SK-N-SH treated with all-trans-retinoic acid at 6 μM for 48 hours (cell line): Measurements from ENCODE around the gene DIAPH3.

Source experiments
- GLIS3 ChIP-seq: fragments of 250-450 bp; sonication (Bioruptor Pico); IDR thresholded peaks from 2 replicates; pipeline ENCODE4 v1.5.0; 2020; ENCODE audit warnings: mild to moderate bottlenecking, moderate library complexity
- SNAI2 ChIP-seq: fragments of 250-450 bp; sonication (Bioruptor Pico); IDR thresholded peaks from 2 replicates; pipeline ENCODE4 v1.5.0; 2020; ENCODE audit warnings: mild to moderate bottlenecking, moderate library complexity
- TOX ChIP-seq: fragments of 250-450 bp; sonication (Bioruptor Pico); IDR thresholded peaks from 2 replicates; pipeline ENCODE4 v1.8.0; 2021; ENCODE audit warnings: mild to moderate bottlenecking, moderate library complexity, borderline replicate concordance
- ZFP30 ChIP-seq: fragments of 450-650 bp; formaldehyde crosslinking; IDR thresholded peaks from 2 replicates; pipeline ENCODE4 v1.5.0; 2022; ENCODE audit warnings: mild to moderate bottlenecking, moderate library complexity
- ZNF565 ChIP-seq: fragments of 450-650 bp; formaldehyde crosslinking; conservative IDR thresholded peaks from 2 replicates; pipeline ENCODE4 v1.5.0; 2020; ENCODE audit warnings: low read depth, mild to moderate bottlenecking, moderate library complexity
- ZNF70 ChIP-seq: fragments of 450-650 bp; formaldehyde crosslinking; IDR thresholded peaks from 2 replicates; pipeline ENCODE4 v1.5.0; 2020; ENCODE audit warnings: mild to moderate bottlenecking, moderate library complexity
- ZNF8 ChIP-seq: fragments of 450-650 bp; formaldehyde crosslinking; IDR thresholded peaks from 2 replicates; pipeline ENCODE4 v1.5.0; 2020; ENCODE audit warnings: mild to moderate bottlenecking, moderate library complexity
- TF ChIP-seq, protein P1 (sequence below): fragments of 250-450 bp; sonication (Bioruptor Pico); IDR thresholded peaks from 2 replicates; pipeline ENCODE4 v1.8.0; 2020; ENCODE audit warnings: mild to moderate bottlenecking, moderate library complexity, borderline replicate concordance
- TF ChIP-seq, protein P2 (sequence below): fragments of 250-450 bp; sonication (Bioruptor Pico); IDR thresholded peaks from 2 replicates; pipeline ENCODE4 v1.5.1; 2021; ENCODE audit warnings: mild to moderate bottlenecking, moderate library complexity

- TF ChIP-seq ZNF70 (no peak), ZNF8 (CRISPR knock-in tag) (no peak), GLIS3 (no peak), SNAI2 (CRISPR knock-in tag) (no peak), TOX (CRISPR knock-in tag) (no peak), ZFP30 (no peak), ZNF565 (CRISPR knock-in tag) (no peak)
- TF ChIP-seq, protein P1, sequence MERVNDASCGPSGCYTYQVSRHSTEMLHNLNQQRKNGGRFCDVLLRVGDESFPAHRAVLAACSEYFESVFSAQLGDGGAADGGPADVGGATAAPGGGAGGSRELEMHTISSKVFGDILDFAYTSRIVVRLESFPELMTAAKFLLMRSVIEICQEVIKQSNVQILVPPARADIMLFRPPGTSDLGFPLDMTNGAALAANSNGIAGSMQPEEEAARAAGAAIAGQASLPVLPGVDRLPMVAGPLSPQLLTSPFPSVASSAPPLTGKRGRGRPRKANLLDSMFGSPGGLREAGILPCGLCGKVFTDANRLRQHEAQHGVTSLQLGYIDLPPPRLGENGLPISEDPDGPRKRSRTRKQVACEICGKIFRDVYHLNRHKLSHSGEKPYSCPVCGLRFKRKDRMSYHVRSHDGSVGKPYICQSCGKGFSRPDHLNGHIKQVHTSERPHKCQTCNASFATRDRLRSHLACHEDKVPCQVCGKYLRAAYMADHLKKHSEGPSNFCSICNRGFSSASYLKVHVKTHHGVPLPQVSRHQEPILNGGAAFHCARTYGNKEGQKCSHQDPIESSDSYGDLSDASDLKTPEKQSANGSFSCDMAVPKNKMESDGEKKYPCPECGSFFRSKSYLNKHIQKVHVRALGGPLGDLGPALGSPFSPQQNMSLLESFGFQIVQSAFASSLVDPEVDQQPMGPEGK (CRISPR knock-in tag), result no peak
- TF ChIP-seq, protein P2, sequence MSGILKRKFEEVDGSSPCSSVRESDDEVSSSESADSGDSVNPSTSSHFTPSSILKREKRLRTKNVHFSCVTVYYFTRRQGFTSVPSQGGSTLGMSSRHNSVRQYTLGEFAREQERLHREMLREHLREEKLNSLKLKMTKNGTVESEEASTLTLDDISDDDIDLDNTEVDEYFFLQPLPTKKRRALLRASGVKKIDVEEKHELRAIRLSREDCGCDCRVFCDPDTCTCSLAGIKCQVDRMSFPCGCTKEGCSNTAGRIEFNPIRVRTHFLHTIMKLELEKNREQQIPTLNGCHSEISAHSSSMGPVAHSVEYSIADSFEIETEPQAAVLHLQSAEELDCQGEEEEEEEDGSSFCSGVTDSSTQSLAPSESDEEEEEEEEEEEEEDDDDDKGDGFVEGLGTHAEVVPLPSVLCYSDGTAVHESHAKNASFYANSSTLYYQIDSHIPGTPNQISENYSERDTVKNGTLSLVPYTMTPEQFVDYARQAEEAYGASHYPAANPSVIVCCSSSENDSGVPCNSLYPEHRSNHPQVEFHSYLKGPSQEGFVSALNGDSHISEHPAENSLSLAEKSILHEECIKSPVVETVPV (CRISPR knock-in tag), result no peak
Measured at GRCh38 chr13:59970847-59971246, 192.9 kb downstream of the DIAPH3 start.
